HepG2 (cell line): Measurements from ENCODE around the gene MRGPRE. TPM values are rescaled to one million over a fixed set of nuclear protein-coding genes. Genes with fewer than 3 reads are reported as not detected.

Experiments used
- ATAC-seq: fragments of 200-7000 bp; cut with Tn5 transposase; 3 replicates; pipeline ENCODE4 v1.9.1; 2020; ENCODE audit warnings: mild to moderate bottlenecking, moderate library complexity
- BruUV-seq: library from RNA; stranded (reverse); fragments of 400-500 nt; replicated peaks from 2 replicates; lab custom pipeline; 2021; lab: Mats Ljungman, UMichigan
- CTCF ChIA-PET: fragments of 300-600 bp; formaldehyde crosslinking; extraction: SDS; loops from one replicate; lab custom pipeline; 2021; ENCODE audit warnings: low total read pairs, inconsistent platforms, low intra/inter-chr PET ratio; lab: Yijun Ruan, JAX
- POLR2A ChIA-PET: fragments of 350-600 bp; sonication (Branson Sonifier 250); formaldehyde crosslinking; loops from one replicate; lab custom pipeline; 2020; ENCODE audit warnings: antibody characterized with exemption, inconsistent platforms; lab: Yijun Ruan, JAX
- DNase-seq: peaks from one replicate; pipeline ENCODE4 v3.0.0-alpha.2; 2015; ENCODE audit warnings: low spot score
- FAIRE-seq: peaks from 3 replicates; lab custom pipeline; 2011; peaks lifted over from hg19 to GRCh38; lab: Jason Lieb, UNC
- H2AFZ ChIP-seq: one replicate; pipeline ENCODE4 v1.6.1; 2011; ENCODE audit warnings: low read length, inconsistent platforms
- H3K27ac ChIP-seq: fragments of 300-600 bp; 3 replicates; pipeline ENCODE4 v1.8.0; 2011; ENCODE audit warnings: mixed run types, mild to moderate bottlenecking, mixed read lengths, low read length, inconsistent platforms; ENCODE audit not compliant: insufficient read depth; ENCODE audit errors: extremely low read length
- H3K27me3 ChIP-seq, 2 experiments: fragments of 200-600 bp in 1 of 2; 2 replicates in 1 of 2; 3 replicates in 1 of 2; pipeline versions ENCODE4 v1.6.0 to v1.8.0; 2011; ENCODE audit warnings: low read length in 2 of 2, mild to moderate bottlenecking in 2 of 2, moderate library complexity in 2 of 2, inconsistent platforms in 1 of 2; ENCODE audit not compliant: insufficient read depth in 2 of 2, control insufficient read depth in 1 of 2
- H3K36me3 ChIP-seq, 2 experiments: fragments of 200-600 bp in 1 of 2; replicated peaks in 1 of 2; 2 replicates in 1 of 2; 3 replicates in 1 of 2; pipeline versions ENCODE4 v1.5.1 to v1.8.0; 2011; ENCODE audit warnings: low read length in 2 of 2, inconsistent platforms in 1 of 2; ENCODE audit not compliant: insufficient read depth in 2 of 2, control insufficient read depth in 1 of 2
- H3K4me1 ChIP-seq: 2 replicates; pipeline ENCODE4 v1.5.1; 2012; ENCODE audit warnings: low read length, inconsistent platforms; ENCODE audit not compliant: insufficient read depth
- H3K4me2 ChIP-seq: 2 replicates; pipeline ENCODE4 v1.6.0; 2011; ENCODE audit warnings: low read depth, low read length, inconsistent platforms
- H3K4me3 ChIP-seq, 3 experiments: fragments of 200-600 bp in 1 of 3; sonication (generic), shearing (Covaris generic) in 1 of 3; replicated peaks in 1 of 3; 2 replicates each; pipeline ENCODE4 v1.5.1; 2011 to 2016; ENCODE audit warnings: low read length in 3 of 3, inconsistent platforms in 2 of 3, low read depth in 2 of 3, mild to moderate bottlenecking in 2 of 3, control low read depth in 1 of 3, mixed read lengths in 1 of 3; ENCODE audit not compliant: insufficient read depth in 1 of 3
- H3K79me2 ChIP-seq: one replicate; pipeline ENCODE4 v1.6.1; 2011; ENCODE audit warnings: low read length, inconsistent platforms; ENCODE audit not compliant: insufficient read depth
- H3K9ac ChIP-seq: 2 replicates; pipeline ENCODE4 v1.6.0; 2011; ENCODE audit warnings: mild to moderate bottlenecking, low read depth, low read length, inconsistent platforms; ENCODE audit not compliant: insufficient read depth
- H3K9me3 ChIP-seq: 2 replicates; pipeline ENCODE4 v1.5.1; 2012; ENCODE audit warnings: mild to moderate bottlenecking, low read length
- H4K20me1 ChIP-seq: 2 replicates; pipeline ENCODE4 v1.6.0; 2011; ENCODE audit warnings: inconsistent platforms, mild to moderate bottlenecking, low read length, moderate library complexity; ENCODE audit not compliant: insufficient read depth
- ATF1 ChIP-seq: IDR thresholded peaks from 2 replicates; pipeline ENCODE4 v1.6.1; 2016; ENCODE audit warnings: mild to moderate bottlenecking, control low read depth
- CREM ChIP-seq, 2 experiments: sonication (generic) in 1 of 2; formaldehyde crosslinking in 1 of 2; IDR thresholded peaks; 2 replicates each; pipeline versions ENCODE4 v1.4.0 to v1.6.1; 2016 to 2020; ENCODE audit warnings: antibody characterized with exemption in 1 of 2, mild to moderate bottlenecking in 1 of 2, missing genetic modification reagents in 1 of 2
- HNRNPK ChIP-seq: fragments of 200-400 bp; formaldehyde crosslinking; IDR thresholded peaks from 2 replicates; pipeline ENCODE4 v1.6.1; 2018; ENCODE audit warnings: low read length, low read depth, moderate library complexity, mild to moderate bottlenecking; ENCODE audit not compliant: poor library complexity, severe bottlenecking
- KDM4B ChIP-seq: sonication (generic); formaldehyde crosslinking; IDR thresholded peaks from 2 replicates; pipeline ENCODE4 v1.4.0; 2020; ENCODE audit warnings: missing genetic modification reagents
- RCOR2 ChIP-seq: IDR thresholded peaks from 2 replicates; pipeline ENCODE4 v1.6.1; 2016; ENCODE audit warnings: missing biosample characterization, missing genetic modification reagents
- SIN3A ChIP-seq: IDR thresholded peaks from 2 replicates; pipeline ENCODE4 v1.6.1; 2011; ENCODE audit warnings: low read depth, mild to moderate bottlenecking, control low read depth, low read length, borderline replicate concordance
- SP2 ChIP-seq: sonication (generic); formaldehyde crosslinking; IDR thresholded peaks from 2 replicates; pipeline ENCODE4 v1.5.1; 2020; ENCODE audit warnings: mild to moderate bottlenecking, missing genetic modification reagents
- TBX3 ChIP-seq: fragments of 450-650 bp; IDR thresholded peaks from 2 replicates; pipeline ENCODE4 v1.6.1; 2017; ENCODE audit warnings: antibody characterized with exemption, mild to moderate bottlenecking, inconsistent platforms, borderline replicate concordance
- ZNF432 ChIP-seq: sonication (generic); formaldehyde crosslinking; IDR thresholded peaks from 2 replicates; pipeline ENCODE4 v1.5.0; 2020; ENCODE audit warnings: missing genetic modification reagents, mild to moderate bottlenecking, borderline replicate concordance
- ZNF44 ChIP-seq: sonication (generic); formaldehyde crosslinking; IDR thresholded peaks from 2 replicates; pipeline ENCODE4 v1.5.1; 2020; ENCODE audit warnings: mild to moderate bottlenecking, missing genetic modification reagents
- ZNF574 ChIP-seq: sonication (generic); formaldehyde crosslinking; IDR thresholded peaks from 2 replicates; pipeline ENCODE4 v1.4.0; 2020; ENCODE audit warnings: missing genetic modification reagents
- ZNF678 ChIP-seq: sonication (generic); formaldehyde crosslinking; IDR thresholded peaks from 2 replicates; pipeline ENCODE4 v1.4.0; 2020; ENCODE audit warnings: mild to moderate bottlenecking, missing genetic modification reagents
- WGBS: methylation state at CpG from one replicate; pipeline ENCODE4 v1.1.6; 2017; ENCODE audit warnings: low lambda C conversion rate; 5-methylcytosine and 5-hydroxymethylcytosine counted together
- in situ Hi-C: cut with HindIII; loops from 2 replicates; pipeline ENCODE4 v1.10.0; 2017; ENCODE audit warnings: low pct_unique_long_range_greater_than_20kb; ENCODE audit not compliant: extremely low pct_ligation_motif_present
- intact Hi-C: fragments of 100-400 bp; cut with micrococcal nuclease; formaldehyde crosslinking; loops from one replicate; pipeline ENCODE4 v1.10.0; 2022; ENCODE audit not compliant: unreplicated experiment
- polyA plus RNA-seq, 8 experiments: library from polyadenylated mRNA; depleted of rRNA in 3 of 8; stranded (reverse) in 7 of 8; unstranded in 1 of 8; fragments of >200 nt; fragmentation: Illumina TruSeq in 4 of 8; extraction: Trizol in 4 of 8; gene quantifications; 2 replicates each; pipeline versions ENCODE4 v1.2.1 to v1.2.3, GENCODE V29; 2011 to 2016; ENCODE audit warnings: low read depth in 4 of 8, missing spikeins in 1 of 8, mixed read lengths in 1 of 8; ENCODE audit not compliant: insufficient read depth in 1 of 8
- total RNA-seq, 5 experiments: library from RNA; depleted of rRNA; stranded (reverse); fragments of >200 nt; fragmentation: Illumina TruSeq; extraction: Trizol; gene quantifications; 2 replicates each; pipeline ENCODE4 v1.2.3, GENCODE V29; 2016; ENCODE audit warnings: low read depth in 1 of 5
- TF ChIP-seq, protein P1 (sequence below): IDR thresholded peaks from 2 replicates; pipeline ENCODE4 v1.6.1; 2016; ENCODE audit warnings: low read depth, borderline replicate concordance
- TF ChIP-seq, protein P2 (sequence below): sonication (generic); formaldehyde crosslinking; conservative IDR thresholded peaks from 2 replicates; pipeline ENCODE4 v1.4.0; 2020; ENCODE audit warnings: missing genetic modification reagents

Gene MRGPRE
- total and polyA plus RNA-seq, 2 of the 13 experiments (the other 11 are each of a cell fraction or from before 2014, with no cell fraction given), result not detected

DNA sequence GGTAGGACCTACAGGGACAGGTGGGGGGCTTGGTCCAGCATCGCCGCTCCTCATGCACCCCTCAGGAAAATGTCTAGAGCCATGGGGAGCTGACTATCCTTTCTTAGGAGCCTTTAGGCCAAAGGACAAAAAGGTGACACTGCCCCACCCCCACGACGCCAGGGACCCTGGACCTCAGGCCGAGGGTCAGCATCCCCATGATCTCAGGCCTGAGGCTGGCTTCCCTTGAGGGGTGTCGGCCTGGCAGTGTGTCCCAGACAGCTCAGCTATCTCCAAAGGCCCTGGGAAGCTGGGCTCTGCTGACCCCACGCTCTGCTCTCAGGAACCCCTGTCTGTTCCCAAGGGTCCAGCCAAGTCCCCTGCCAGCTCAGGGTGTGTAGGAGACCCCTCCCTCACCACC is 29.9 kb downstream of the MRGPRE start (continued):
- TF ChIP-seq ZNF574 (CRISPR knock-in tag) (no peak), ATF1 (no peak), CREM (IDR thresholded peaks at IDR 0.05) (no peak), CREM (CRISPR knock-in tag; IDR thresholded peaks at IDR 0.05) (no peak), ZNF44 (CRISPR knock-in tag) (no peak), HNRNPK (no peak)

DNA sequence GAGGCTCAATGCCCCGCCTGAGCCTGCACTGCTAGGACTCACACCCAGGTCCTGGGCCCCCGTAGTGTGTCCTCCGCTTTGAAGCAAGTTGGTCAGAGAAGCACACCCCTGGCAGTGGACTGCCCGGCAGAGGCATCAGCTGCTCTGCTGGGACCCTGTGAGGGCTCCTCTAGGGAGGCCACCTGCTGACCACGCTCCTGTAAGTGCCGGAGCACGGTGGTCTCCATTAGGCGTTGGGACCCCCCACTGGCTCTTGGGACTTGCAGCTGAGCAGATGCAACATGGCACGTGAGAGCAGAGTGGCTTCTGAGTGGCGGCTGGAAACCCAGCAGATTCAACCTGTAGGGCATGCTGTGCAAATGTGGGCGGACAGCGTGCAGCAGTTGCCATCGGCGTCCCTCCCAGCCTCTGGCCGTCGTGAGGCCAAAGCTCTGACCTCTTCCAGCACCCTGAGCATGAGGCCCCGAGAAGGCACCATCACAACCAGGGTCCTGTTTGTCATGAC is 30.5 kb downstream of the MRGPRE start:
- no peak overlapping the region for H3K9ac ChIP-seq
- ATAC-seq (no peak), DNase-seq (no peak), FAIRE-seq (no peak)
- H3K4me1 ChIP-seq, result no peaks in the 10 kb centered on the region
- H3K79me2 ChIP-seq, result no peaks in the 10 kb centered on the region
- ChIA-PET POLR2A (no interaction called here), CTCF (no interaction called here)
- H3K9me3 ChIP-seq, result no peaks in the 10 kb centered on the region
- no peak overlapping the region for H3K4me3 ChIP-seq
- no TSS peak for BruUV-seq
- 0% methylated on average over 1 of the region's 17 CpGs for WGBS
- 0 out of 2 replicates have a peak, but pooled peaks cover 5% of the 10 kb centered on the region for H4K20me1 ChIP-seq
- no peak overlapping the region for H3K27ac ChIP-seq
- intact Hi-C loops (no loop called here), in situ Hi-C loops (no loop called here)
- no peak overlapping the region for H3K4me2 ChIP-seq
- H3K27me3 ChIP-seq, result peaks cover 23 to 80% of the 10 kb centered on the region in 2 experiments; a peak in 4 of 5 replicates
- H2AFZ ChIP-seq, result no peak overlapping the region
- TF ChIP-seq TBX3, result no peak
- TF ChIP-seq SP2 (CRISPR knock-in tag), result no peak
- no peak for TF ChIP-seq KDM4B (CRISPR knock-in tag)
- TF ChIP-seq, protein P1, sequence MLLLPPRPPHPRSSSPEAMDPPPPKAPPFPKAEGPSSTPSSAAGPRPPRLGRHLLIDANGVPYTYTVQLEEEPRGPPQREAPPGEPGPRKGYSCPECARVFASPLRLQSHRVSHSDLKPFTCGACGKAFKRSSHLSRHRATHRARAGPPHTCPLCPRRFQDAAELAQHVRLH (CRISPR knock-in tag), result no peak
- no peak for TF ChIP-seq ZNF678 (CRISPR knock-in tag)
- no peak for TF ChIP-seq ZNF432
- TF ChIP-seq, protein P2, sequence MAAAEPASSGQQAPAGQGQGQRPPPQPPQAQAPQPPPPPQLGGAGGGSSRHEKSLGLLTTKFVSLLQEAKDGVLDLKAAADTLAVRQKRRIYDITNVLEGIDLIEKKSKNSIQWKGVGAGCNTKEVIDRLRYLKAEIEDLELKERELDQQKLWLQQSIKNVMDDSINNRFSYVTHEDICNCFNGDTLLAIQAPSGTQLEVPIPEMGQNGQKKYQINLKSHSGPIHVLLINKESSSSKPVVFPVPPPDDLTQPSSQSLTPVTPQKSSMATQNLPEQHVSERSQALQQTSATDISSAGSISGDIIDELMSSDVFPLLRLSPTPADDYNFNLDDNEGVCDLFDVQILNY (CRISPR knock-in tag), result no peak
- TF ChIP-seq SIN3A, result no peak
- no peak for TF ChIP-seq RCOR2
- H3K36me3 ChIP-seq, result no peaks in the 10 kb centered on the region
